H1 (cell line): ENCODE measurements around the gene NRDE2. TPM values are rescaled to one million over a fixed set of nuclear protein-coding genes. Genes with fewer than 3 reads are reported as not detected.

Experiments
- CTCF ChIA-PET: fragments of 300-600 bp; sonication (Branson Sonifier 250); formaldehyde crosslinking; loops from one replicate; lab custom pipeline; 2021; ENCODE audit not compliant: partially characterized antibody; lab: Charles Lee
- POLR2A ChIA-PET: fragments of 300-600 bp; sonication (Branson Sonifier 250); formaldehyde crosslinking; loops from one replicate; lab custom pipeline; 2021; ENCODE audit warnings: inconsistent platforms; ENCODE audit not compliant: partially characterized antibody; lab: Charles Lee
- DNase-seq, 2 experiments: peaks; one replicate each; pipeline versions ENCODE4 v3.0.0 to v3.0.0-alpha.2; 2010 to 2022; ENCODE audit warnings: low spot score in 2 of 2, low read depth in 1 of 2, mixed read lengths in 1 of 2
- FAIRE-seq: peaks from 2 replicates; lab custom pipeline; 2011; peaks lifted over from hg19 to GRCh38; lab: Jason Lieb, UNC
- H2AFZ ChIP-seq: 2 replicates; pipeline ENCODE4 v1.8.1; 2012; ENCODE audit warnings: low read length, inconsistent platforms
- H2AK5ac ChIP-seq: 2 replicates; pipeline ENCODE4 v1.6.1; 2013; ENCODE audit warnings: low read depth, low read length
- H2BK120ac ChIP-seq: replicated peaks from 2 replicates; pipeline ENCODE3; 2013; ENCODE audit warnings: low read depth, low read length, inconsistent platforms
- H2BK12ac ChIP-seq: 2 replicates; pipeline ENCODE4 v1.6.1; 2013; ENCODE audit warnings: low read depth, low read length
- H2BK15ac ChIP-seq: 2 replicates; pipeline ENCODE4 v1.6.1; 2013; ENCODE audit warnings: low read length
- H2BK20ac ChIP-seq: 2 replicates; pipeline ENCODE4 v1.6.1; 2013; ENCODE audit warnings: low read length
- H2BK5ac ChIP-seq: 2 replicates; pipeline ENCODE4 v1.6.1; 2013; ENCODE audit warnings: low read depth, low read length
- H3K14ac ChIP-seq: 2 replicates; pipeline ENCODE4 v1.6.1; 2013; ENCODE audit warnings: inconsistent platforms; ENCODE audit not compliant: insufficient read length
- H3K18ac ChIP-seq: 2 replicates; pipeline ENCODE4 v1.6.1; 2013; ENCODE audit warnings: low read length; ENCODE audit errors: extremely low read depth
- H3K23ac ChIP-seq: 2 replicates; pipeline ENCODE4 v1.6.1; 2013; ENCODE audit warnings: inconsistent platforms; ENCODE audit not compliant: insufficient read length
- H3K23me2 ChIP-seq: 2 replicates; pipeline ENCODE4 v1.6.1; 2013; ENCODE audit warnings: low read depth, low read length
- H3K27ac ChIP-seq: 2 replicates; pipeline ENCODE4 v1.6.1; 2011; ENCODE audit warnings: low read depth, low read length, inconsistent platforms
- H3K27me3 ChIP-seq, 4 experiments: replicated peaks in 1 of 4; 1 replicate in 1 of 4; 2 replicates in 3 of 4; pipeline versions ENCODE4 v1.6.1 to v1.8.1; 2011 to 2013; ENCODE audit warnings: low read length in 3 of 4, mild to moderate bottlenecking in 3 of 4, inconsistent platforms in 2 of 4, mixed read lengths in 2 of 4, moderate library complexity in 1 of 4; ENCODE audit not compliant: control insufficient read depth in 3 of 4, insufficient read depth in 3 of 4; ENCODE audit errors: extremely low read depth in 1 of 4
- H3K36me3 ChIP-seq, 4 experiments: 2 replicates each; pipeline versions ENCODE4 v1.6.1 to v1.8.1; 2011 to 2013; ENCODE audit warnings: mild to moderate bottlenecking in 4 of 4, low read length in 3 of 4, moderate library complexity in 2 of 4, control low read depth in 1 of 4, inconsistent platforms in 1 of 4; ENCODE audit not compliant: insufficient read depth in 4 of 4, control insufficient read depth in 2 of 4
- H3K4ac ChIP-seq: replicated peaks from 2 replicates; pipeline ENCODE3; 2013; ENCODE audit warnings: low read length, low read depth, mixed read lengths, inconsistent platforms; ENCODE audit not compliant: insufficient read length
- H3K4me1 ChIP-seq, 4 experiments: replicated peaks in 1 of 4; 1 replicate in 1 of 4; 2 replicates in 3 of 4; pipeline versions ENCODE4 v1.6.1 to v1.8.1; 2011 to 2013; ENCODE audit warnings: low read length in 3 of 4, inconsistent platforms in 2 of 4, mixed read lengths in 1 of 4; ENCODE audit not compliant: insufficient read depth in 4 of 4, control insufficient read depth in 3 of 4
- H3K4me2 ChIP-seq, 2 experiments: 2 replicates each; pipeline versions ENCODE4 v1.6.1 to v1.8.1; 2011 to 2013; ENCODE audit warnings: low read depth in 2 of 2, low read length in 2 of 2, control low read depth in 1 of 2, inconsistent platforms in 1 of 2, mild to moderate bottlenecking in 1 of 2; ENCODE audit not compliant: insufficient read depth in 1 of 2
- H3K4me3 ChIP-seq, 4 experiments: fragments of 200-600, 300-600 bp in 1 of 4; sonication (generic), shearing (Covaris generic), sonication (Bioruptor Twin) in 1 of 4; 2 replicates each; pipeline versions ENCODE4 v1.5.1 to v1.8.1; 2011 to 2016; ENCODE audit warnings: low read length in 4 of 4, low read depth in 3 of 4, control low read depth in 2 of 4, inconsistent platforms in 2 of 4, mild to moderate bottlenecking in 2 of 4, mixed read lengths in 1 of 4, moderate library complexity in 1 of 4; ENCODE audit not compliant: insufficient read depth in 2 of 4; ENCODE audit errors: extremely low read depth in 1 of 4
- H3K56ac ChIP-seq: replicated peaks from 2 replicates; pipeline ENCODE3; 2013; ENCODE audit warnings: low read depth, mild to moderate bottlenecking, mixed read lengths, low read length, inconsistent platforms; ENCODE audit not compliant: insufficient read length
- H3K79me1 ChIP-seq: 2 replicates; pipeline ENCODE4 v1.6.1; 2013; ENCODE audit warnings: low read depth, low read length, control low read depth
- H3K79me2 ChIP-seq, 2 experiments: 2 replicates each; pipeline versions ENCODE4 v1.6.1 to v1.8.1; 2012 to 2013; ENCODE audit warnings: low read length in 2 of 2, mild to moderate bottlenecking in 2 of 2, inconsistent platforms in 1 of 2; ENCODE audit not compliant: insufficient read depth in 2 of 2, control insufficient read depth in 1 of 2
- H3K9ac ChIP-seq, 4 experiments: replicated peaks in 1 of 4; 1 replicate in 1 of 4; 2 replicates in 3 of 4; pipeline versions ENCODE4 v1.6.1 to v1.8.1; 2011 to 2013; ENCODE audit warnings: low read depth in 3 of 4, low read length in 3 of 4, control low read depth in 2 of 4, mild to moderate bottlenecking in 2 of 4, moderate library complexity in 2 of 4, inconsistent platforms in 1 of 4; ENCODE audit errors: extremely low read depth in 1 of 4
- H3K9me3 ChIP-seq, 2 experiments: 2 replicates each; pipeline versions ENCODE4 v1.6.1 to v1.8.1; 2012 to 2013; ENCODE audit warnings: mild to moderate bottlenecking in 2 of 2, moderate library complexity in 2 of 2, control low read depth in 1 of 2, inconsistent platforms in 1 of 2, low read depth in 1 of 2, low read length in 1 of 2, mixed read lengths in 1 of 2; ENCODE audit not compliant: insufficient read depth in 2 of 2
- H4K20me1 ChIP-seq, 2 experiments: replicated peaks in 1 of 2; 2 replicates each; pipeline versions ENCODE3 to v1.8.1; 2011 to 2013; ENCODE audit warnings: inconsistent platforms in 2 of 2, low read length in 2 of 2, mild to moderate bottlenecking in 1 of 2; ENCODE audit not compliant: insufficient read depth in 2 of 2, control insufficient read depth in 1 of 2
- H4K5ac ChIP-seq: 2 replicates; pipeline ENCODE4 v1.6.1; 2013; ENCODE audit warnings: low read length, low read depth, mixed read lengths, inconsistent platforms; ENCODE audit not compliant: insufficient read length
- H4K8ac ChIP-seq: 2 replicates; pipeline ENCODE4 v1.8.0; 2013; ENCODE audit warnings: mild to moderate bottlenecking, moderate library complexity, low read length, inconsistent platforms; ENCODE audit not compliant: insufficient read depth; ENCODE audit errors: extremely low read depth
- H4K91ac ChIP-seq: replicated peaks from 2 replicates; pipeline ENCODE3; 2013; ENCODE audit warnings: low read length, mixed read lengths, inconsistent platforms; ENCODE audit not compliant: insufficient read length
- ATF2 ChIP-seq: IDR thresholded peaks from 2 replicates; pipeline ENCODE4 v1.6.1; 2012; ENCODE audit warnings: low read length, inconsistent platforms
- CBX5 ChIP-seq: fragments of 300-800, 300-1000 bp; sonication (generic); IDR thresholded peaks from 2 replicates; pipeline ENCODE4 v1.7.1; 2016; ENCODE audit warnings: antibody characterized with exemption, low read length, low read depth
- CTCF ChIP-seq, 3 experiments: IDR thresholded peaks; 1 replicate in 2 of 3; 2 replicates in 1 of 3; pipeline versions ENCODE4 v1.5.1 to v1.6.1; 2011; ENCODE audit warnings: low read length in 3 of 3, mild to moderate bottlenecking in 3 of 3, inconsistent platforms in 2 of 3, low read depth in 1 of 3, moderate library complexity in 1 of 3; ENCODE audit not compliant: insufficient read depth in 1 of 3; ENCODE audit errors: control extremely low read depth in 1 of 3
- POU5F1 ChIP-seq: IDR thresholded peaks from 2 replicates; pipeline ENCODE4 v1.6.1; 2011; ENCODE audit warnings: low read depth, mild to moderate bottlenecking, low read length, moderate library complexity
- RNF2 ChIP-seq: fragments of 200-900, 300-1000 bp; sonication (generic); IDR thresholded peaks from 2 replicates; pipeline ENCODE4 v1.7.1; 2016; ENCODE audit warnings: borderline replicate concordance, low read depth, mild to moderate bottlenecking, antibody characterized with exemption, low read length; ENCODE audit not compliant: poor library complexity, severe bottlenecking; ENCODE audit errors: missing control alignments
- SRF ChIP-seq: IDR thresholded peaks from 2 replicates; pipeline ENCODE4 v1.6.1; 2011; ENCODE audit warnings: mild to moderate bottlenecking, low read depth, low read length, moderate library complexity
- TEAD4 ChIP-seq: IDR thresholded peaks from 2 replicates; pipeline ENCODE4 v1.6.1; 2012; ENCODE audit warnings: low read depth, low read length, inconsistent platforms, mixed read lengths
- WGBS, 2 experiments: shearing (Covaris generic) in 1 of 2; methylation state at CpG; one replicate each; pipeline versions ENCODE4 v1.1.6 to v1.1.7; 2013 to 2015; ENCODE audit warnings: low lambda C conversion rate in 2 of 2, mixed read lengths in 2 of 2, inconsistent platforms in 1 of 2, low coverage in 1 of 2, missing lambda C conversion rate in 1 of 2; ENCODE audit not compliant: insufficient replicate concordance in 2 of 2, insufficient coverage in 1 of 2, insufficient read length in 1 of 2; ENCODE audit errors: extremely low coverage in 1 of 2, missing lambda C conversion rate in 1 of 2; 5-methylcytosine and 5-hydroxymethylcytosine counted together
- polyA plus RNA-seq, 7 experiments: library from polyadenylated mRNA; depleted of rRNA in 3 of 7; stranded (reverse) in 5 of 7; unstranded in 2 of 7; fragments of >200 nt in 5 of 7; fragments of 200-250 nt in 2 of 7; gene quantifications; 1 replicate in 5 of 7; 2 replicates in 1 of 7; 4 replicates in 1 of 7; pipeline versions ENCODE4 v1.2.1 to v1.2.3, GENCODE V29; 2011 to 2013; ENCODE audit warnings: missing spikeins in 2 of 7, mixed read lengths in 2 of 7
- total RNA-seq: library from RNA; stranded (reverse); fragmentation: NEBNext Ultra II Directional; extraction: Animal tissue kit (Norgen Biotek cat#: 25700); gene quantifications from 2 replicates; pipeline ENCODE4 v1.2.1, GENCODE V29; 2021

Gene NRDE2
- total and polyA plus RNA-seq, 2 of the 8 experiments (the other 6 are each of a cell fraction or from before 2014, with no cell fraction given) = 4.9 to 12.1 TPM

DNA sequence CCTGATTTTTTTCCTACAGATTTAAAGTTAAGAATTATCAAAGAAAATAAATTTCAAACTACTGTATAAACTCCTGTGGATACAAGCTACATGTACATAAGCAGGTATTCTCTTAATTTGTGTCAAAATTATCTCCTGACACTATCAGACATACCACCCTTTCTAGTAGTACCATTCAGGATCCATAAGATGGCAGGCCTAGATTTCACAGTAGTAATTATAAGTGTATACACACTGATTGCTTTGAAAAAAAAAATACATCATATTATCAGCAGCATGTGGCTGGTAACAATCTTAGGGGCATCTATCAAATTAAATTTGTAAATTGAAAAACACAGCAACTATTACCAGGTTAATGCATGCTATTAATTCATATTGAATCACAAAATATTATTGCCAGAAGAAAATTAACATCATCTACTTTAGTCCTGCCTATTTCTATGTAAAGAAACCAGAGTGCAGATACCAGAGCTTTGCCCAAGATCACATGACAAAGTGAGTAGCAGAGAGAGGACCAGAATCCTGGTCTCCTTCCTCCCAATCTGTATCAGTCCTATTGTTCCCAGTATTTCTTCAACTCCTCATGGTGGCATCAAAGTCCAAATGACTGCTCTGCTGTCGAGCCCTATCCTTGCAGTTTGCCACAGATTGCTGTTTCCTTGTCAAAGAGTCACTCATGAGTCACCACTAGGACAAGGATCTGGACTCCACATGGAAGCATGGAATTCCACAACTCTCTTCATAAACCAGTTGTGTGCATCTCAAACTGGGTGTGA, 37.4 kb upstream of the NRDE2 start:
- ChIA-PET CTCF (interaction anchor here (0.6 to 1.8 kb wide), 6 partner anchors 9 to 400 kb away, joined by 3 to 7 read pairs (median 3); no protein-coding TSS in a partner anchor), POLR2A (interaction anchor here (0.9 kb wide), 1 partner anchor 15 kb away, joined by 3 read pairs; no protein-coding TSS in a partner anchor)
- no peak overlapping the region for H3K56ac ChIP-seq
- no peaks in the 10 kb centered on the region for H3K36me3 ChIP-seq
- H3K4me1 ChIP-seq = no peaks in the 10 kb centered on the region
- no peak overlapping the region for H4K91ac ChIP-seq
- no peak overlapping the region for H2BK5ac ChIP-seq
- H2BK20ac ChIP-seq = no peak overlapping the region
- no peak overlapping the region for H2AK5ac ChIP-seq
- H3K23ac ChIP-seq = no peak overlapping the region
- no peak overlapping the region for H3K18ac ChIP-seq
- FAIRE-seq = no peak
- no peak overlapping the region for H3K4me2 ChIP-seq
- 88% methylated on average over 1 of the region's 1 CpG; no CpG with 5 or more reads in 1 of the 2 experiments for WGBS, 2 experiments
- no peaks in the 10 kb centered on the region for H4K20me1 ChIP-seq
- no peak overlapping the region for H2BK15ac ChIP-seq
- no peak overlapping the region for H3K4me3 ChIP-seq
- no peak for DNase-seq
- H2BK120ac ChIP-seq = no peak overlapping the region
- no peaks in the 10 kb centered on the region for H3K27me3 ChIP-seq
- H3K27ac ChIP-seq = no peak overlapping the region
- H3K4ac ChIP-seq = no peak overlapping the region
- no peak overlapping the region for H2AFZ ChIP-seq
- H2BK12ac ChIP-seq = no peak overlapping the region
- no peak overlapping the region for H3K14ac ChIP-seq
- H3K23me2 ChIP-seq = no peaks in the 10 kb centered on the region
- H4K8ac ChIP-seq = no peak overlapping the region
- no peaks in the 10 kb centered on the region for H3K79me2 ChIP-seq
- no peak overlapping the region for H4K5ac ChIP-seq
- no peaks in the 10 kb centered on the region for H3K79me1 ChIP-seq
- no peaks in the 10 kb centered on the region for H3K9me3 ChIP-seq
- no peak overlapping the region for H3K9ac ChIP-seq
- TF ChIP-seq TEAD4 (no peak), CTCF (IDR thresholded peaks at IDR 0.05; ENCODE audit: control extremely low read depth in 1 of 3, insufficient read depth in 1 of 3, low read depth in 1 of 3, low read length in 3 of 3) (no peak), POU5F1 (no peak), SRF (no peak), RNF2 (no peak), ATF2 (no peak), CBX5 (no peak)
